Osteoblast (primary cell): ENCODE data around the gene LOX. TPM values are rescaled to one million over a fixed set of nuclear protein-coding genes. Genes with fewer than 3 reads are reported as not detected.

Experiments used
- DNase-seq: peaks from one replicate; pipeline ENCODE4 v3.0.0; 2011; ENCODE audit warnings: low spot score, mixed read lengths; ENCODE audit not compliant: insufficient read length; ENCODE audit errors: missing footprints
- H2AFZ ChIP-seq: 2 replicates; pipeline ENCODE4 v1.6.0; 2011; ENCODE audit warnings: mild to moderate bottlenecking, low read length
- H3K27ac ChIP-seq: 2 replicates; pipeline ENCODE4 v1.5.1; 2011; ENCODE audit warnings: mild to moderate bottlenecking, low read depth, low read length, moderate library complexity
- H3K27me3 ChIP-seq: 2 replicates; pipeline ENCODE4 v1.6.0; 2012; ENCODE audit warnings: mild to moderate bottlenecking, control low read depth, inconsistent platforms, low read length, moderate library complexity; ENCODE audit not compliant: insufficient read depth
- H3K36me3 ChIP-seq: 2 replicates; pipeline ENCODE4 v1.5.1; 2011; ENCODE audit warnings: mild to moderate bottlenecking, low read length, control low read depth, moderate library complexity; ENCODE audit not compliant: insufficient read depth
- H3K4me1 ChIP-seq: 2 replicates; pipeline ENCODE4 v1.5.1; 2011; ENCODE audit warnings: mild to moderate bottlenecking, low read length, control low read depth, moderate library complexity; ENCODE audit not compliant: insufficient read depth
- H3K4me2 ChIP-seq: 2 replicates; pipeline ENCODE4 v1.6.0; 2011; ENCODE audit warnings: mild to moderate bottlenecking, low read length; ENCODE audit not compliant: insufficient read depth
- H3K4me3 ChIP-seq: fragments of 200-600 bp; sonication (generic); 3 replicates; pipeline ENCODE4 v1.5.1; 2012; ENCODE audit warnings: mild to moderate bottlenecking, low read length, inconsistent platforms; ENCODE audit not compliant: insufficient read depth
- H3K79me2 ChIP-seq: 2 replicates; pipeline ENCODE4 v1.6.0; 2012; ENCODE audit warnings: mild to moderate bottlenecking, low read length, control low read depth, inconsistent platforms; ENCODE audit not compliant: insufficient read depth
- H3K9me3 ChIP-seq: 2 replicates; pipeline ENCODE4 v1.5.1; 2011; ENCODE audit warnings: low read depth, low read length, control low read depth
- H4K20me1 ChIP-seq: 2 replicates; pipeline ENCODE4 v1.6.0; 2012; ENCODE audit warnings: mild to moderate bottlenecking, low read length, control low read depth; ENCODE audit not compliant: insufficient read depth
- CTCF ChIP-seq: IDR thresholded peaks from 2 replicates; pipeline ENCODE4 v1.5.1; 2011; ENCODE audit warnings: mild to moderate bottlenecking, low read depth, low read length, moderate library complexity; ENCODE audit errors: extremely low read depth
- total RNA-seq: library from RNA; depleted of rRNA; stranded (reverse); fragments of >200 nt; gene quantifications from 2 replicates; pipeline ENCODE4 v1.2.3, GENCODE V29; 2012

LOX gene
- total RNA-seq, 1 donor, result 317 TPM

GRCh38 chr5:122077366-122078115 lies 518 bp downstream of the LOX start:
- Histone ChIP-seq H3K4me1 (peaks cover 63% of the 10 kb centered on the region), H3K27me3 (no peaks in the 10 kb centered on the region), H4K20me1 (peaks cover 29% of the 10 kb centered on the region), H3K9me3 (no peaks in the 10 kb centered on the region), H3K4me3 (peak overlapping the region; percentile 92), H3K27ac (peak overlapping the region; percentile 96), H3K4me2 (peak overlapping the region; percentile 88), H3K36me3 (peaks cover 32% of the 10 kb centered on the region), H3K79me2 (peaks cover 50% of the 10 kb centered on the region), H2AFZ (peak overlapping the region; percentile 52)
- no peak for TF ChIP-seq CTCF
- DNase-seq, result peak; percentile 57

- H3K27me3 ChIP-seq, result no peaks in the 10 kb centered on the region
- peaks cover 55% of the 10 kb centered on the region for H3K79me2 ChIP-seq
- peak overlapping the region; percentile 88 for H3K4me2 ChIP-seq
- peak overlapping the region; percentile 96 for H3K27ac ChIP-seq
- TF ChIP-seq CTCF, result peak; percentile 89
- peak overlapping the region; percentile 47 for H2AFZ ChIP-seq
- peaks cover 65% of the 10 kb centered on the region for H3K4me1 ChIP-seq
- DNase-seq, result peak; percentile 84
- peaks cover 39% of the 10 kb centered on the region for H3K36me3 ChIP-seq
- peak overlapping the region; percentile 92 for H3K4me3 ChIP-seq
- peaks cover 36% of the 10 kb centered on the region for H4K20me1 ChIP-seq
- no peaks in the 10 kb centered on the region for H3K9me3 ChIP-seq
Measured at GRCh38 chr5:122076669-122077365, 1.2 kb downstream of the LOX start.

- Histone ChIP-seq H3K9me3 (no peaks in the 10 kb centered on the region), H3K27ac (peak overlapping the region; percentile 96), H3K4me2 (peak overlapping the region; percentile 88), H3K36me3 (peaks cover 46% of the 10 kb centered on the region), H3K27me3 (no peaks in the 10 kb centered on the region), H3K4me1 (peaks cover 59% of the 10 kb centered on the region), H2AFZ (no peak overlapping the region), H3K4me3 (peak overlapping the region; percentile 92), H3K79me2 (peaks cover 60% of the 10 kb centered on the region), H4K20me1 (peaks cover 42% of the 10 kb centered on the region)
- no peak for TF ChIP-seq CTCF
- peak; percentile 47 for DNase-seq
Measured at GRCh38 chr5:122076050-122076461, 2.0 kb downstream of the LOX start.

GRCh38 chr5:122073864-122074263 lies 4.2 kb downstream of the LOX start:
- Histone ChIP-seq H3K4me2 (peak overlapping the region; percentile 88), H3K4me1 (peaks cover 43% of the 10 kb centered on the region), H3K9me3 (no peaks in the 10 kb centered on the region), H3K4me3 (peak overlapping the region; percentile 36), H4K20me1 (peaks cover 43% of the 10 kb centered on the region), H2AFZ (no peak overlapping the region), H3K27ac (peak overlapping the region; percentile 96), H3K36me3 (peaks cover 68% of the 10 kb centered on the region), H3K79me2 (peaks cover 65% of the 10 kb centered on the region), H3K27me3 (no peaks in the 10 kb centered on the region)
- DNase-seq, result no peak
- no peak for TF ChIP-seq CTCF
